Cardiac fibroblast (primary cell): Measurements from ENCODE around the gene RIT2.

Source experiments
- DNase-seq, 2 donors: peaks; one replicate each; pipeline versions ENCODE4 v3.0.0 to v3.0.0-alpha.2; 2010; ENCODE audit warnings: low read depth in 2 of 2
- H3K4me3 ChIP-seq, 2 donors: replicated peaks in 1 of 2; 1 replicate in 1 of 2; 2 replicates in 1 of 2; pipeline ENCODE4 v1.5.1; 2011; ENCODE audit warnings: low read depth in 2 of 2, low read length in 2 of 2, mild to moderate bottlenecking in 2 of 2, moderate library complexity in 1 of 2
- CTCF ChIP-seq: IDR thresholded peaks from one replicate; pipeline ENCODE4 v1.5.1; 2011; ENCODE audit warnings: low read depth, mild to moderate bottlenecking, low read length, inconsistent platforms

Gene RIT2

GRCh38 chr18:43009674-43010073, 105.8 kb downstream of the RIT2 start:
- no peak for TF ChIP-seq CTCF
- H3K4me3 ChIP-seq, result no peak overlapping the region
- DNase-seq, result no peak

- DNase-seq, result no peak
- no peak overlapping the region for H3K4me3 ChIP-seq
- TF ChIP-seq CTCF, result no peak
These were observed 108.1 kb downstream of the RIT2 start for GRCh38 chr18:43007365-43007764.

- DNase-seq, result no peak
- H3K4me3 ChIP-seq, result no peak overlapping the region
- no peak for TF ChIP-seq CTCF
These were observed 111.1 kb downstream of the RIT2 start for GRCh38 chr18:43004421-43004820.

- TF ChIP-seq CTCF, result no peak
- peak in 1 of 2 donors; percentile 20 for DNase-seq
- H3K4me3 ChIP-seq, result no peak overlapping the region
These were observed 113.7 kb downstream of the RIT2 start for GRCh38 chr18:43001821-43002220.

GRCh38 chr18:42996824-42997223, 118.7 kb downstream of the RIT2 start:
- DNase-seq, result no peak
- no peak overlapping the region for H3K4me3 ChIP-seq
- TF ChIP-seq CTCF, result no peak

GRCh38 chr18:42980426-42980825, 135.1 kb downstream of the RIT2 start:
- TF ChIP-seq CTCF, result no peak
- peak in 1 of 2 donors; percentile 16 for DNase-seq
- H3K4me3 ChIP-seq, result no peak overlapping the region

GRCh38 chr18:42977982-42978637, 137.4 kb downstream of the RIT2 start:
- no peak for TF ChIP-seq CTCF
- H3K4me3 ChIP-seq, result no peak overlapping the region
- DNase-seq, result no peak
